ENCODE data around the gene CEACAM7.
"Not testable (repeated sequence)": the region's sequence is repeated elsewhere in the genome, so short reads cannot be mapped to it uniquely, and the experiment has no call there.

The CEACAM7 gene

GRCh38 chr19:41688098-41688497 lies at the start of gene CEACAM7:
Gene CEACAM7, minus strand, starts transcription at chr19:41688270. Its CDS starts 105 bp downstream, at chr19:41688165.
- no peak for DNase-seq (ENCODE audit: low read depth, low spot score)

GRCh38 chr19:41735071-41735600 lies 47.1 kb upstream of the CEACAM7 start:
- DNase-seq (ENCODE audit: low read depth, low spot score) = no peak

- no peak for DNase-seq (ENCODE audit: low read depth, low spot score)
Observed at GRCh38 chr19:41734585-41734984, 46.5 kb upstream of the CEACAM7 start.

GRCh38 chr19:41734156-41734555 lies 46.1 kb upstream of the CEACAM7 start:
- DNase-seq (ENCODE audit: low read depth, low spot score) = no peak

- no peak for DNase-seq (ENCODE audit: low read depth, low spot score)
Observed at GRCh38 chr19:41726493-41726892, 38.4 kb upstream of the CEACAM7 start.

GRCh38 chr19:41720103-41720502 lies 32.0 kb upstream of the CEACAM7 start:
- DNase-seq (ENCODE audit: low read depth, low spot score) = no peak

GRCh38 chr19:41718761-41719160 lies 30.7 kb upstream of the CEACAM7 start:
- no peak for DNase-seq (ENCODE audit: low read depth, low spot score)

- DNase-seq (ENCODE audit: low read depth, low spot score) = no peak
Observed at GRCh38 chr19:41714598-41714997, 26.5 kb upstream of the CEACAM7 start.

GRCh38 chr19:41711376-41712261 lies 23.5 kb upstream of the CEACAM7 start:
- DNase-seq (ENCODE audit: low read depth, low spot score) = no peak

GRCh38 chr19:41709951-41710645 lies 22.0 kb upstream of the CEACAM7 start:
- DNase-seq (ENCODE audit: low read depth, low spot score) = no peak

- not testable (repeated sequence) for DNase-seq (ENCODE audit: low read depth, low spot score)
Observed at GRCh38 chr19:41709516-41709915, 21.4 kb upstream of the CEACAM7 start.

- no peak for DNase-seq (ENCODE audit: low read depth, low spot score)
Observed at GRCh38 chr19:41708481-41708880, 20.4 kb upstream of the CEACAM7 start, which contains the start of gene CEACAM5. Gene CEACAM5, plus strand, starts transcription at chr19:41708626. Its CDS starts 106 bp downstream, at chr19:41708732.

- DNase-seq (ENCODE audit: low read depth, low spot score) = no peak
Observed at GRCh38 chr19:41707871-41708371, 19.9 kb upstream of the CEACAM7 start.

- no peak for DNase-seq (ENCODE audit: low read depth, low spot score)
Observed at GRCh38 chr19:41707502-41707812, 19.4 kb upstream of the CEACAM7 start.

- peak; percentile 14 for DNase-seq (ENCODE audit: low read depth, low spot score)
Observed at GRCh38 chr19:41706741-41707501, 18.9 kb upstream of the CEACAM7 start.

GRCh38 chr19:41705393-41706174 lies 17.5 kb upstream of the CEACAM7 start:
- DNase-seq (ENCODE audit: low read depth, low spot score) = peak; percentile 58

GRCh38 chr19:41703602-41704293 lies 15.7 kb upstream of the CEACAM7 start:
- no peak for DNase-seq (ENCODE audit: low read depth, low spot score)

- peak; percentile 16 for DNase-seq (ENCODE audit: low read depth, low spot score)
Observed at GRCh38 chr19:41702171-41702651, 14.1 kb upstream of the CEACAM7 start.

- no peak for DNase-seq (ENCODE audit: low read depth, low spot score)
Observed at GRCh38 chr19:41701401-41702075, 13.5 kb upstream of the CEACAM7 start.
